Upper lobe of right lung (tissue), 1 donor: ENCODE measurements around the gene TRPM2. TPM values are rescaled to one million over a fixed set of nuclear protein-coding genes. Genes with fewer than 3 reads are reported as not detected.
A peak's percentile ranks its signal among the peaks of the same experiment; 100 is the strongest.
"Not testable (repeated sequence)": the region's sequence is repeated elsewhere in the genome, so short reads cannot be mapped to it uniquely, and the experiment has no call there.

ENCODE experiments used
- ATAC-seq: fragments of 200-7000 bp; cut with Tn5 transposase; one replicate; pipeline ENCODE4 v1.9.1; 2020; ENCODE audit warnings: mild to moderate bottlenecking, moderate library complexity
- DNase-seq: peaks from one replicate; pipeline ENCODE4 v3.0.0-alpha.2; 2020
- H3K27ac ChIP-seq: fragments of 200-600 bp; one replicate; pipeline ENCODE4 v1.8.0; 2022
- H3K27me3 ChIP-seq: fragments of 200-600 bp; one replicate; pipeline ENCODE4 v1.8.0; 2022; ENCODE audit warnings: mild to moderate bottlenecking
- H3K36me3 ChIP-seq: fragments of 200-600 bp; one replicate; pipeline ENCODE4 v1.8.0; 2022
- H3K4me1 ChIP-seq: fragments of 200-600 bp; one replicate; pipeline ENCODE4 v1.8.0; 2022
- H3K4me3 ChIP-seq: fragments of 200-600 bp; one replicate; pipeline ENCODE4 v1.8.0; 2022; ENCODE audit warnings: mild to moderate bottlenecking
- H3K9me3 ChIP-seq: fragments of 200-600 bp; one replicate; pipeline ENCODE4 v1.8.0; 2022
- CTCF ChIP-seq: fragments of 200-600 bp; IDR thresholded peaks from one replicate; pipeline ENCODE4 v1.8.0; 2022; ENCODE audit warnings: antibody characterized with exemption
- intact Hi-C: fragments of 100-400 bp; cut with DNase I; formaldehyde crosslinking; loops from one replicate; pipeline ENCODE4 v1.11.0; 2022
- total RNA-seq: library from RNA; stranded (reverse); fragmentation: NEBNext Ultra II Directional; extraction: Animal tissue kit (Norgen Biotek cat#: 25700); gene quantifications from one replicate; pipeline ENCODE4 v1.2.1, GENCODE V29; 2021
- donor health status: DM: no; HTN: yes; CAD: no; lungs with severe emphysema.

Gene TRPM2
- total RNA-seq, 1 donor from 2014 or later: 10.0 TPM

- intact Hi-C loops: no loop called here
- no peak for ATAC-seq
- H3K27me3 ChIP-seq: peaks cover 9% of the 10 kb centered on the region
- H3K4me1 ChIP-seq: no peaks in the 10 kb centered on the region
- no peak for TF ChIP-seq CTCF
- H3K9me3 ChIP-seq: no peaks in the 10 kb centered on the region
- no peak for DNase-seq
- H3K4me3 ChIP-seq: no peak overlapping the region
- H3K27ac ChIP-seq: no peak overlapping the region
- no peaks in the 10 kb centered on the region for H3K36me3 ChIP-seq
Observed at GRCh38 chr21:44392185-44392584, 38.8 kb downstream of the TRPM2 start.

DNA sequence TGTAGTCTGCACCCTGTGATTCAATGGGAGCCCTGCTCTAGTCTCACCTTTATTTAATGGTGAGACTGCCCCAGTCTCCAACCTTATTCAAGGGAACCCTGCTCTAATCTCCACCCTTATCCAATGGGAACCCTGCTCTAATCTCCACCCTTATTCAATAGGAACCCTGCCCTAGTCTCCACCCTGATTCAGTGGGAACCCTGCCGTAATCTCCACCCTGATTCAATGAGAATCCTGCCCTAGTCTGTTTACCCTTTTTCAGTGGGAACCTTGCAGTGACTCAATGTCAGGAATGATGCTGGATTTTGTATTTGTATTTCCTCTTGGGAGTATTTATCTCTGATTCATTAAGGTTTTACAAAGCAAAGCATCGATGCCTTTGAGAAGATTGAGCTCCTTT, 39.5 kb downstream of the TRPM2 start:
- intact Hi-C loops: no loop called here
- ATAC-seq (no peak), DNase-seq (no peak)
- Histone ChIP-seq H3K27ac (no peak overlapping the region), H3K4me1 (no peaks in the 10 kb centered on the region), H3K27me3 (peaks cover 9% of the 10 kb centered on the region), H3K36me3 (no peaks in the 10 kb centered on the region), H3K9me3 (no peaks in the 10 kb centered on the region), H3K4me3 (no peak overlapping the region)
- TF ChIP-seq CTCF: no peak

DNA sequence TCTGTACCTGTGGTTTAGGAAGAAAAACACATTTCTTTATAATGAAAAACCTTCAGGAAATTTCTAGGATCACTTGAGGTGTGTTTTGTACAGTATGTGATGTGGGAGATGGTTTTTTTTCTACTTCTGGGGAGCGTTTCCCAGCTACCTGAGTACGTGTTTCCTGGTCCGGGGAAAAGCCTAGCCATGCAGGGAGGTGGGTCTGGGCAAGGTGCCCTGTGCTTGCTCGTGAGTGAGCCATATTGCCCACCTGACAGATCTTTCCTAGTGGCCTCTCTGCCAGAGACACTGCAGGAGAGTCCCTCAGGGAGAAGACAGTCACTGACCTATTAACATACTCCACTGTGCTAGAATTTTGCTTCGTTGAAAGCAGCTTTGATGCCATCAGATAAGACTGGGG, 41.3 kb downstream of the TRPM2 start:
- Histone ChIP-seq H3K9me3 (no peaks in the 10 kb centered on the region), H3K27me3 (peaks cover 9% of the 10 kb centered on the region), H3K27ac (no peak overlapping the region), H3K36me3 (no peaks in the 10 kb centered on the region), H3K4me1 (no peaks in the 10 kb centered on the region), H3K4me3 (no peak overlapping the region)
- ATAC-seq: no peak
- intact Hi-C loops: no loop called here
- no peak for TF ChIP-seq CTCF
- peak; percentile 20 for DNase-seq

DNA sequence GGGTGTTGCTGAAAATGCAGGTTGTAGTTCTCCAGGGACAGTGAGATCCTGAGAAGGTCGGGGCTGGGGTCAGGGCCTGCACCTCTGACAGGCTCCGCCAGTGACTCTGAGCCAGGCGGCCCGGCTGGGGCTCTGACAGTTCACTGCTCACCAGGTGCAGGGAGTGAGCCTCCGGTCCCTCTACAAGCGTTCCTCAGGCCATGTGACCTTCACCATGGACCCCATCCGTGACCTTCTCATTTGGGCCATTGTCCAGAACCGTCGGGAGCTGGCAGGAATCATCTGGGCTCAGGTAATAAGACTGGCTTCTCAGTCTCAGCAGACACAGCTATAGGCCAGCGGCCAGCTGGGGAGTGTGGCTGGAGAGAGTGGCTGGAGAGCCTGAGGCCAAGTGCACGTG, 41.8 kb downstream of the TRPM2 start:
- no peaks in the 10 kb centered on the region for H3K9me3 ChIP-seq
- H3K4me3 ChIP-seq: no peak overlapping the region
- intact Hi-C loops: no loop called here
- no peaks in the 10 kb centered on the region for H3K4me1 ChIP-seq
- DNase-seq (peak; percentile 45), ATAC-seq (no peak)
- H3K27me3 ChIP-seq: peaks cover 9% of the 10 kb centered on the region
- no peaks in the 10 kb centered on the region for H3K36me3 ChIP-seq
- no peak for TF ChIP-seq CTCF
- no peak overlapping the region for H3K27ac ChIP-seq

DNA sequence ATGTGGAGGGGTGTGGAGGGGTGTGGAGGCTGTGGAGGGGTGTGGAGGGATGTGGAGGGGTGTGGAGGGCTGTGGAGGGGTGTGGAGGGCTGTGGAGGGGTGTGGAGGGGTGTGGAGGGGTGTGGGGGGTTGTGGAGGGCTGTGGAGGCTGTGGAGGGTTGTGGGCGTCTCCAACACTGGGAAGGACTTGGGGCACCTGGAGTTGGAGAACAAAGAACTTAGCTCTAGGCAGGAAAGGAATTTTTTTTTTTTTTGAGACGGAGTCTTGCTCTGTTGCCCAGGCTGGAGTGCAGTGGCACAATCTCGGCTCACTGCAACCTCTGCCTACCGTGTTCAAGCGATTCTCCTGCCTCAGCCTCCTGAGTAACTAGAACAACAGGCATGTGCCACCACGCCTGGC, 43.4 kb downstream of the TRPM2 start:
- H3K4me1 ChIP-seq, ATAC-seq, intact Hi-C loops, H3K27me3 ChIP-seq, DNase-seq, H3K27ac ChIP-seq, H3K9me3 ChIP-seq, H3K4me3 ChIP-seq, H3K36me3 ChIP-seq: not testable (repeated sequence)

DNA sequence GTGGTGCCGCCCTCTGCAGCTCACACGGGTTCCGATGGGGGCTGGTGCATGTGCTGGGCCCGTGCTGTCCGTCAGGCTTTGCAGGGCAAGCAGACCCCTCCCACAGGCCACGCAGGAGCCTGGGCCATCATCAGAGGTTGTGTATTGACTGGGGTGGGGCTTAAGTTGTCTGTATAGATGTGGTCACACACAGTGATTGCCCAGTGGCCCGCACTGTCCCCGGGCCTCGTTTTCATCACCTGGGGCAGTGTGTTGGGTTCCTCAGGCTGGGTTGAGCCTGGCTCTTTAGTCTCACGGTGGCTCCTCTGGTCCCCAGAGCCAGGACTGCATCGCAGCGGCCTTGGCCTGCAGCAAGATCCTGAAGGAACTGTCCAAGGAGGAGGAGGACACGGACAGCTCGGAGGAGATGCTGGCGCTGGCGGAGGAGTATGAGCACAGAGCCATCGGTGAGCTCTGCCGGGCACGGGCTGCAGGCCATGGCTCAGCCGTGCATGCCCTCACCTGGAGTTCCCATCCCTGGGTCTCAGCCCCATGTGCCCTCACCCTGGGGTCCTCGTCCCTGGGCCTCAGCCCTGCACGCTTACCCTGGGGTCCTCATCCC, 44.1 kb downstream of the TRPM2 start:
- ATAC-seq: no peak
- peak; percentile 56 for DNase-seq
- Histone ChIP-seq H3K4me3 (no peak overlapping the region), H3K27ac (no peak overlapping the region), H3K9me3 (no peaks in the 10 kb centered on the region), H3K4me1 (no peaks in the 10 kb centered on the region), H3K36me3 (no peaks in the 10 kb centered on the region), H3K27me3 (peaks cover 9% of the 10 kb centered on the region)
- intact Hi-C loops: no loop called here
- TF ChIP-seq CTCF: no peak
